Tibial artery (tissue), 4 donors: ENCODE data around the gene ZMYND15.
A peak's percentile ranks its signal among the peaks of the same experiment; 100 is the strongest.

Experiments used
- DNase-seq, 2 donors: peaks; one replicate each; pipeline ENCODE4 v3.0.0-alpha.2; 2019
- H3K27ac ChIP-seq, 2 donors: fragments of 200-600 bp; sonication (generic) in 1 of 2; 1 replicate in 1 of 2; 2 replicates in 1 of 2; pipeline ENCODE4 v1.5.1; 2018 to 2019; ENCODE audit warnings: mild to moderate bottlenecking in 1 of 2
- H3K27me3 ChIP-seq, 2 donors: fragments of 200-600 bp; sonication (generic) in 1 of 2; one replicate each; pipeline versions ENCODE4 v1.5.1 to v1.6.0; 2016 to 2019
- H3K36me3 ChIP-seq, 3 donors: fragments of 200-600 bp; sonication (generic) in 2 of 3; one replicate each; pipeline ENCODE4 v1.5.1; 2016 to 2019; ENCODE audit warnings: mild to moderate bottlenecking in 2 of 3
- H3K4me1 ChIP-seq, 4 donors: fragments of 200-600 bp; sonication (generic) in 2 of 4; 1 replicate in 3 of 4; 2 replicates in 1 of 4; pipeline ENCODE4 v1.5.1; 2016 to 2019
- H3K4me3 ChIP-seq, 2 donors: fragments of 200-600 bp; sonication (generic) in 1 of 2; 1 replicate in 1 of 2; 2 replicates in 1 of 2; pipeline ENCODE4 v1.5.1; 2018 to 2019; ENCODE audit warnings: mild to moderate bottlenecking in 2 of 2
- H3K9me3 ChIP-seq, 3 donors: fragments of 200-600 bp; sonication (generic) in 1 of 3; one replicate each; pipeline ENCODE4 v1.5.1; 2016 to 2019
- CTCF ChIP-seq, 2 experiments: fragments of 200-600 bp in 1 of 2; fragments of 450-650 bp in 1 of 2; IDR thresholded peaks; one replicate each; pipeline ENCODE4 v1.5.1; 2017 to 2019; ENCODE audit warnings: antibody characterized with exemption in 2 of 2, mild to moderate bottlenecking in 1 of 2, moderate library complexity in 1 of 2
- intact Hi-C: fragments of 100-400 bp; cut with DNase I; formaldehyde crosslinking; loops from one replicate; pipeline ENCODE4 v1.15.0; 2023; ENCODE audit warnings: low total_unique reads

ZMYND15 gene

GRCh38 chr17:4782652-4783051 is 43.0 kb downstream of the ZMYND15 start:
- Histone ChIP-seq H3K36me3 (no peaks in the 10 kb centered on the region), H3K9me3 (no peaks in the 10 kb centered on the region), H3K4me3 (no peak overlapping the region), H3K27me3 (peaks cover 0 to 71% of the 10 kb centered on the region in 2 donors), H3K4me1 (peaks cover 0 to 27% (median 20%) of the 10 kb centered on the region in 4 donors), H3K27ac (no peak overlapping the region)
- intact Hi-C loops: no loop called here
- no peak for DNase-seq
- TF ChIP-seq CTCF (IDR thresholded peaks at IDR 0.05): no peak

- no peak for DNase-seq
- TF ChIP-seq CTCF (IDR thresholded peaks at IDR 0.05): no peak
- Histone ChIP-seq H3K27ac (no peak overlapping the region), H3K36me3 (no peaks in the 10 kb centered on the region), H3K9me3 (no peaks in the 10 kb centered on the region), H3K4me1 (peaks cover 0 to 42% (median 31%) of the 10 kb centered on the region in 4 donors), H3K27me3 (peaks cover 0 to 46% of the 10 kb centered on the region in 2 donors), H3K4me3 (peak overlapping the region; percentile 9 to 33)
- intact Hi-C loops: loop anchor here (5.0 kb wide), 3 partner anchors 47 to 97 kb away; partner anchors contain the start of genes MED11 and MINK1
Observed at GRCh38 chr17:4785311-4786105, 45.9 kb downstream of the ZMYND15 start.

- H3K9me3 ChIP-seq: no peaks in the 10 kb centered on the region
- no peak for DNase-seq
- H3K27me3 ChIP-seq: peaks cover 0 to 41% of the 10 kb centered on the region in 2 donors
- H3K36me3 ChIP-seq: no peaks in the 10 kb centered on the region
- no peak for TF ChIP-seq CTCF (IDR thresholded peaks at IDR 0.05)
- peaks cover 0 to 46% (median 31%) of the 10 kb centered on the region in 4 donors for H3K4me1 ChIP-seq
- H3K27ac ChIP-seq: no peak within 1 kb of the TSS
- intact Hi-C loops: loop anchor here (5.0 kb wide), 3 partner anchors 46 to 96 kb away; partner anchors contain the start of genes MED11 and MINK1
- H3K4me3 ChIP-seq: peak within 1 kb of the TSS; percentile 9 to 33
Observed at GRCh38 chr17:4786106-4786511, 46.5 kb downstream of the ZMYND15 start, which contains the start of gene VMO1. TSS of gene VMO1 (minus strand) at chr17:4786364. CDS start at chr17:4786352, 12 bp downstream.

GRCh38 chr17:4786516-4786915 is 46.9 kb downstream of the ZMYND15 start:
- H3K9me3 ChIP-seq: no peaks in the 10 kb centered on the region
- peaks cover 0 to 46% (median 31%) of the 10 kb centered on the region in 4 donors for H3K4me1 ChIP-seq
- peak overlapping the region; percentile 9 to 33 for H3K4me3 ChIP-seq
- intact Hi-C loops: loop anchor here (5.0 kb wide), 3 partner anchors 46 to 96 kb away; partner anchors contain the start of genes MED11 and MINK1
- TF ChIP-seq CTCF (IDR thresholded peaks at IDR 0.05): no peak
- peaks cover 0 to 37% of the 10 kb centered on the region in 2 donors for H3K27me3 ChIP-seq
- no peaks in the 10 kb centered on the region for H3K36me3 ChIP-seq
- H3K27ac ChIP-seq: no peak overlapping the region
- DNase-seq: no peak

- peaks cover 0 to 46% (median 31%) of the 10 kb centered on the region in 4 donors for H3K4me1 ChIP-seq
Observed at GRCh38 chr17:4788159-4788806, 48.6 kb downstream of the ZMYND15 start.

More at GRCh38 chr17:4788159-4788806, 48.6 kb downstream of the ZMYND15 start:
- Histone ChIP-seq H3K4me3 (no peak overlapping the region), H3K27ac (no peak overlapping the region), H3K36me3 (no peaks in the 10 kb centered on the region), H3K9me3 (no peaks in the 10 kb centered on the region), H3K27me3 (peaks cover 0 to 20% of the 10 kb centered on the region in 2 donors)
- no peak for TF ChIP-seq CTCF (IDR thresholded peaks at IDR 0.05)
- intact Hi-C loops: loop anchor here (5.0 kb wide), 3 partner anchors 44 to 94 kb away; partner anchors contain the start of genes MED11 and MINK1
- no peak for DNase-seq
